ENCODE results near the gene SCYGR8.

GRCh38 chr2:227789803-227790202 lies 44.1 kb downstream of the SCYGR8 start:
- TF ChIP-seq ZNF274 (IDR thresholded peaks at IDR 0.05; ENCODE audit: low read depth, low read length): no peak
- TF ChIP-seq YY1 (IDR thresholded peaks at IDR 0.05; ENCODE audit: insufficient read depth, insufficient read length): no peak

Measured in NT2/D1 (cell line).